GM12878 (cell line): ENCODE measurements around the gene ARHGAP6. TPM values are rescaled to one million over a fixed set of nuclear protein-coding genes. Genes with fewer than 3 reads are reported as not detected.

Source experiments
- ATAC-seq: fragments of 200-7000 bp; cut with Tn5 transposase; 3 replicates; pipeline ENCODE4 v1.9.1; 2020; ENCODE audit warnings: mild to moderate bottlenecking, moderate library complexity
- BruUV-seq: library from RNA; stranded (reverse); fragments of 400-500 nt; replicated peaks from 2 replicates; lab custom pipeline; 2021; lab: Mats Ljungman, UMichigan
- CTCF ChIA-PET: fragments of 300-600 bp; sonication (Branson Sonifier 250); formaldehyde crosslinking; extraction: SDS; loops from one replicate; lab custom pipeline; 2021; ENCODE audit warnings: inconsistent platforms; lab: Yijun Ruan, JAX
- POLR2A ChIA-PET: fragments of 350-600 bp; formaldehyde crosslinking; extraction: SDS; loops from one replicate; lab custom pipeline; 2021; ENCODE audit warnings: inconsistent platforms; lab: Charles Lee
- RAD21 ChIA-PET: fragments of 300-600 bp; sonication (Branson Sonifier 250); formaldehyde crosslinking; loops from one replicate; lab custom pipeline; 2023; ENCODE audit warnings: antibody characterized with exemption; ENCODE audit not compliant: unreplicated experiment; lab: Charles Lee
- SMC1A ChIA-PET: fragments of 300-600 bp; sonication (Branson Sonifier 250); formaldehyde crosslinking; loops from one replicate; lab custom pipeline; 2023; ENCODE audit not compliant: unreplicated experiment, uncharacterized antibody; lab: Charles Lee
- DNase-seq: peaks from one replicate; pipeline ENCODE4 v3.0.0-alpha.2; 2011; ENCODE audit warnings: low read depth, low spot score
- FAIRE-seq: peaks from 3 replicates; lab custom pipeline; 2011; peaks lifted over from hg19 to GRCh38; lab: Jason Lieb, UNC
- H2AFZ ChIP-seq: 2 replicates; pipeline ENCODE4 v1.6.0; 2011; ENCODE audit warnings: low read depth, low read length, control low read depth; ENCODE audit not compliant: control insufficient read depth
- H3K27ac ChIP-seq: 2 replicates; pipeline ENCODE4 v1.5.1; 2011; ENCODE audit warnings: control low read depth; ENCODE audit not compliant: control insufficient read depth, insufficient read depth
- H3K27me3 ChIP-seq, 2 experiments: replicated peaks in 1 of 2; 2 replicates each; pipeline versions ENCODE4 v1.6.0 to v1.6.1; 2011; ENCODE audit warnings: low read length in 1 of 2; ENCODE audit not compliant: control insufficient read depth in 2 of 2, insufficient read depth in 2 of 2
- H3K36me3 ChIP-seq, 2 experiments: 2 replicates each; pipeline ENCODE4 v1.5.1; 2011; ENCODE audit warnings: low read length in 1 of 2; ENCODE audit not compliant: control insufficient read depth in 2 of 2, insufficient read depth in 2 of 2
- H3K4me1 ChIP-seq: 2 replicates; pipeline ENCODE4 v1.6.1; 2011; ENCODE audit warnings: mild to moderate bottlenecking, low read length, moderate library complexity, mixed read lengths; ENCODE audit not compliant: control insufficient read depth, insufficient read depth
- H3K4me2 ChIP-seq: 2 replicates; pipeline ENCODE4 v1.6.0; 2011; ENCODE audit warnings: control low read depth; ENCODE audit not compliant: control insufficient read depth, insufficient read depth
- H3K4me3 ChIP-seq: fragments of 200-600 bp; sonication (generic); 2 replicates; pipeline ENCODE4 v1.5.1; 2016
- H3K79me2 ChIP-seq: 2 replicates; pipeline ENCODE4 v1.6.0; 2011; ENCODE audit warnings: low read length; ENCODE audit not compliant: control insufficient read depth, insufficient read depth
- H3K9ac ChIP-seq: 2 replicates; pipeline ENCODE4 v1.8.0; 2011; ENCODE audit warnings: low read length, control low read depth, mixed read lengths; ENCODE audit not compliant: control insufficient read depth, insufficient read depth
- H3K9me3 ChIP-seq: replicated peaks from 3 replicates; pipeline ENCODE4 v1.5.1; 2011; ENCODE audit warnings: mild to moderate bottlenecking, low read length; ENCODE audit not compliant: control insufficient read depth, insufficient read depth
- H4K20me1 ChIP-seq: 2 replicates; pipeline ENCODE4 v1.6.0; 2011; ENCODE audit not compliant: control insufficient read depth, insufficient read depth
- EP300 ChIP-seq, 2 experiments: fragments of 150-350 bp in 1 of 2; IDR thresholded peaks; 2 replicates each; pipeline ENCODE4 v1.6.1; 2011 to 2012; ENCODE audit warnings: low read depth in 2 of 2, low read length in 2 of 2, borderline replicate concordance in 1 of 2, improper control_type of control experiment in 1 of 2, inconsistent platforms in 1 of 2; ENCODE audit not compliant: control insufficient read depth in 1 of 2
- ETV6 ChIP-seq, 2 experiments: fragments of 450-650 bp in 1 of 2; IDR thresholded peaks in 1 of 2; conservative IDR thresholded peaks in 1 of 2; 2 replicates each; pipeline ENCODE4 v1.6.1; 2014; ENCODE audit warnings: antibody characterized with exemption in 1 of 2, borderline replicate concordance in 1 of 2, low read depth in 1 of 2, mild to moderate bottlenecking in 1 of 2, moderate library complexity in 1 of 2
- EZH2 ChIP-seq: IDR thresholded peaks from 2 replicates; pipeline ENCODE4 v1.6.1; 2012; ENCODE audit warnings: low read depth, mild to moderate bottlenecking, control low read depth, inconsistent platforms, low read length, borderline replicate concordance; ENCODE audit not compliant: control insufficient read depth
- FOS ChIP-seq: IDR thresholded peaks from 3 replicates; pipeline ENCODE4 v1.6.1; 2011; ENCODE audit warnings: borderline replicate concordance; ENCODE audit not compliant: insufficient read length; ENCODE audit errors: extremely low read depth
- STAT1 ChIP-seq: fragments of 450-650 bp; conservative IDR thresholded peaks from 2 replicates; pipeline ENCODE4 v1.6.1; 2014; ENCODE audit warnings: antibody characterized with exemption, mild to moderate bottlenecking
- SUZ12 ChIP-seq: fragments of 200-600 bp; sonication (generic); IDR thresholded peaks from one replicate; pipeline ENCODE4 v1.6.1; 2018; ENCODE audit warnings: antibody characterized with exemption, mild to moderate bottlenecking; ENCODE audit not compliant: unreplicated experiment
- WGBS: methylation state at CpG from one replicate; pipeline ENCODE4 v1.1.6; 2016; ENCODE audit warnings: low lambda C conversion rate; ENCODE audit not compliant: insufficient replicate concordance, insufficient coverage; ENCODE audit errors: missing lambda C conversion rate; 5-methylcytosine and 5-hydroxymethylcytosine counted together
- in situ Hi-C: fragments of 300-500 bp; cut with MboI; formaldehyde crosslinking; loops from 9 replicates; pipeline ENCODE4 v1.14.3; 2018; ENCODE audit warnings: mixed read lengths
- intact Hi-C: fragments of 100-400 bp; cut with micrococcal nuclease; formaldehyde crosslinking; loops from one replicate; pipeline ENCODE4 v1.14.2; 2022; ENCODE audit not compliant: unreplicated experiment
- polyA plus RNA-seq, 11 experiments: library from polyadenylated mRNA; depleted of rRNA in 4 of 11; unstranded in 6 of 11; stranded (reverse) in 5 of 11; fragments of >200 nt; fragmentation: Nextera tagmentation in 4 of 11; fragmentation: Illumina TruSeq in 1 of 11; extraction: Ambion mirVana in 4 of 11; extraction: Trizol in 1 of 11; gene quantifications; 1 replicate in 1 of 11; 2 replicates in 10 of 11; pipeline versions ENCODE4 v1.2.1 to v1.2.3, GENCODE V29; 2011 to 2016; ENCODE audit warnings: inconsistent platforms in 2 of 11, missing spikeins in 2 of 11, low read depth in 1 of 11
- total RNA-seq, 4 experiments: library from RNA; depleted of rRNA in 3 of 4; stranded (reverse); fragments of >200 nt in 3 of 4; fragmentation: Illumina TruSeq in 1 of 4; extraction: Trizol in 1 of 4; gene quantifications; 2 replicates each; pipeline versions ENCODE4 v1.2.1 to v1.2.3, GENCODE V29; 2013 to 2021
- TF ChIP-seq, protein P1 (sequence below): fragments of 450-650 bp; IDR thresholded peaks from 2 replicates; pipeline ENCODE4 v1.6.1; 2016; ENCODE audit warnings: mild to moderate bottlenecking, moderate library complexity, borderline replicate concordance
- TF ChIP-seq, protein P2 (sequence below): fragments of 450-650 bp; IDR thresholded peaks from 2 replicates; pipeline ENCODE4 v1.6.1; 2016; ENCODE audit warnings: mild to moderate bottlenecking

Gene ARHGAP6
- total and polyA plus RNA-seq, 10 of the 15 experiments (the other 5 are each of a cell fraction or from before 2014, with no cell fraction given) = 0.20 to 1.8 (median 0.76) TPM

DNA sequence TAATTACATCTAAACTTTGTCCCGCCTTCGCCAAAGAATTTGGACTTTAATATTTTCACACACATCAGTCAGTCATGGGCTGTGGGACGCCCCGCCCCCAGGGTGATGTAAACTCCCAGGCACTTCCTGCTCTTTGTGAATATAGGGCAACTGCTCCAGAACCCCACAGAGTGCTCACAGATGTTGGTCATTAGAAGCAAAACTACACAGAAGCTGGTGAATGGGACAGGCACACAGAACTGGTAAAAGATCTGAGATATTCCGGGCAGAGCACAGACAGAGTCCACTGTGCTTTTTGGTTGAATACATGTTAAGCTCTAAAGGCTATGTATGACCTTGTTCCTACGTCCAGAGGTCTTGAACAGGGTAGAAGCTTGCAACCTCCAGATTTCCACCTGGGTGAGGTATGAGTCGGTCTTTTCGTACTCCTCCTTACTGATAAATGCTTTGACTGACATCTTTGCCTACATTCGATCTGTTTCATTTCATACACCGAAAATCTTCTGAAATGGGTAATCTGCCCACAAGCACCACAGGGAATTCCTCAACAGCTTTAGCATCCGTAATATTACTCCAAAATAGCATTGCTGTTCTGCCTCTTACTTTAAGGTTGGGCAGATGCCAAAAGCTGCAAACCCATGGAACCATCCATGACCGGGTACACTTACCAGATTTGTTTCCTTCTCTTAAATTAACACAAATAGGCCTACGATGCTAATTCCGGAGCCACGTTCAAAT, 227.9 kb downstream of the ARHGAP6 start:
- TF ChIP-seq FOS (no peak), SUZ12 (no peak), ETV6 (conservative IDR thresholded peaks at IDR 0.05 in 1 of 2, IDR thresholded peaks at IDR 0.05 in 1 of 2; ENCODE audit: borderline replicate concordance in 1 of 2, low read depth in 1 of 2) (no peak)
- TF ChIP-seq, all 136 proteins: peak for 0
- no TSS peak for BruUV-seq
- in situ Hi-C loops = no loop called here
- no peaks in the 10 kb centered on the region for H3K4me1 ChIP-seq
- no peak overlapping the region for H3K9ac ChIP-seq
- SMC1A ChIA-PET = interaction anchor here (0.7 to 1.2 kb wide), 2 partner anchors 14 to 67 kb away, joined by 3 to 4 read pairs; no protein-coding TSS in a partner anchor
- POLR2A ChIA-PET = interaction anchor here (0.6 kb wide), 1 partner anchor 12 kb away, joined by 3 read pairs; no protein-coding TSS in a partner anchor
- no peaks in the 10 kb centered on the region for H3K36me3 ChIP-seq
- no peak overlapping the region for H3K27ac ChIP-seq
- CTCF ChIA-PET = interaction anchor here (0.7 to 1.0 kb wide), 2 partner anchors 13 to 14 kb away, joined by 3 read pairs; no protein-coding TSS in a partner anchor
- H3K79me2 ChIP-seq = no peaks in the 10 kb centered on the region
- no peaks in the 10 kb centered on the region for H4K20me1 ChIP-seq
- intact Hi-C loops = no loop called here
- no peak overlapping the region for H3K4me3 ChIP-seq
- H3K27me3 ChIP-seq = no peaks in the 10 kb centered on the region; a peak in 1 of 4 replicates
- no peak overlapping the region for H2AFZ ChIP-seq
- no peak overlapping the region for H3K4me2 ChIP-seq
- DNase-seq = no peak
- peak; percentile 52 for ATAC-seq
- no peak for FAIRE-seq
- no peaks in the 10 kb centered on the region for H3K9me3 ChIP-seq
- RAD21 ChIA-PET = interaction anchor here (1.1 to 1.4 kb wide), 2 partner anchors 14 to 56 kb away, joined by 3 to 4 read pairs; no protein-coding TSS in a partner anchor
- WGBS = 34% methylated on average over 15 of the region's 15 CpGs

DNA sequence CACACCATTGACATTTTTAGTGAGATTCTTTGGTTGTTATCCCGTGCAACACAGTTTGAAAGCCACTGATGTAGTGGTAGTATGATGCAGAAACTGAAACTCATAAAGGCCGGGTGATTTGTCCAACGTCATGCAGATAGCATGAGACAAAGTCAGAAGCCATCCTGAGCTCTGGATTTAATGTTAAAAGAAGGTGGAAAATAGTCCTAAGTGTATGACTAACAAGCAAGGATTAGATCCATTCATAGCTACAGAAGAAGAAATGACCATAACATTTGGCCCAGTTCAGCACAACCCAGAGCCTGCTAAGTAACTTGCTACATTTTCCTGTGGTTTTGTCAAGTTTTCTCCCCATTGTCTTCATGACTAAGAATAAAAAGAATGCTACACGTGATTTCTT, 230.2 kb downstream of the ARHGAP6 start:
- in situ Hi-C loops (no loop called here), intact Hi-C loops (no loop called here)
- Histone ChIP-seq H3K4me2 (no peak overlapping the region), H2AFZ (no peak overlapping the region), H3K36me3 (no peaks in the 10 kb centered on the region), H3K9ac (no peak overlapping the region), H4K20me1 (no peaks in the 10 kb centered on the region), H3K4me3 (no peak overlapping the region), H3K9me3 (no peaks in the 10 kb centered on the region), H3K27me3 (no peaks in the 10 kb centered on the region; a peak in 1 of 4 replicates), H3K4me1 (no peaks in the 10 kb centered on the region), H3K79me2 (no peaks in the 10 kb centered on the region), H3K27ac (no peak overlapping the region)
- ChIA-PET RAD21 (no interaction called here), CTCF (interaction anchor here (1.3 to 1.6 kb wide), 3 partner anchors 12 to 54 kb away, joined by 3 to 5 read pairs (median 3); no protein-coding TSS in a partner anchor), POLR2A (no interaction called here), SMC1A (interaction anchor here (1.3 kb wide), 1 partner anchor 54 kb away, joined by 5 read pairs; no protein-coding TSS in a partner anchor)
- BruUV-seq = no TSS peak
- DNase-seq = no peak
- peak; percentile 45; the same call in 2 of the 3 replicates for ATAC-seq
- WGBS = 1% methylated on average over 4 of the region's 4 CpGs
- FAIRE-seq = no peak
- TF ChIP-seq, protein P1, sequence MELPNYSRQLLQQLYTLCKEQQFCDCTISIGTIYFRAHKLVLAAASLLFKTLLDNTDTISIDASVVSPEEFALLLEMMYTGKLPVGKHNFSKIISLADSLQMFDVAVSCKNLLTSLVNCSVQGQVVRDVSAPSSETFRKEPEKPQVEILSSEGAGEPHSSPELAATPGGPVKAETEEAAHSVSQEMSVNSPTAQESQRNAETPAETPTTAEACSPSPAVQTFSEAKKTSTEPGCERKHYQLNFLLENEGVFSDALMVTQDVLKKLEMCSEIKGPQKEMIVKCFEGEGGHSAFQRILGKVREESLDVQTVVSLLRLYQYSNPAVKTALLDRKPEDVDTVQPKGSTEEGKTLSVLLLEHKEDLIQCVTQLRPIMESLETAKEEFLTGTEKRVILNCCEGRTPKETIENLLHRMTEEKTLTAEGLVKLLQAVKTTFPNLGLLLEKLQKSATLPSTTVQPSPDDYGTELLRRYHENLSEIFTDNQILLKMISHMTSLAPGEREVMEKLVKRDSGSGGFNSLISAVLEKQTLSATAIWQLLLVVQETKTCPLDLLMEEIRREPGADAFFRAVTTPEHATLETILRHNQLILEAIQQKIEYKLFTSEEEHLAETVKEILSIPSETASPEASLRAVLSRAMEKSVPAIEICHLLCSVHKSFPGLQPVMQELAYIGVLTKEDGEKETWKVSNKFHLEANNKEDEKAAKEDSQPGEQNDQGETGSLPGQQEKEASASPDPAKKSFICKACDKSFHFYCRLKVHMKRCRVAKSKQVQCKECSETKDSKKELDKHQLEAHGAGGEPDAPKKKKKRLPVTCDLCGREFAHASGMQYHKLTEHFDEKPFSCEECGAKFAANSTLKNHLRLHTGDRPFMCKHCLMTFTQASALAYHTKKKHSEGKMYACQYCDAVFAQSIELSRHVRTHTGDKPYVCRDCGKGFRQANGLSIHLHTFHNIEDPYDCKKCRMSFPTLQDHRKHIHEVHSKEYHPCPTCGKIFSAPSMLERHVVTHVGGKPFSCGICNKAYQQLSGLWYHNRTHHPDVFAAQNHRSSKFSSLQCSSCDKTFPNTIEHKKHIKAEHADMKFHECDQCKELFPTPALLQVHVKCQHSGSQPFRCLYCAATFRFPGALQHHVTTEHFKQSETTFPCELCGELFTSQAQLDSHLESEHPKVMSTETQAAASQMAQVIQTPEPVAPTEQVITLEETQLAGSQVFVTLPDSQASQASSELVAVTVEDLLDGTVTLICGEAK = no peak
- TF ChIP-seq EP300 (IDR thresholded peaks at IDR 0.05; ENCODE audit: borderline replicate concordance in 1 of 2, control insufficient read depth in 1 of 2, low read depth in 2 of 2, low read length in 2 of 2) (no peak), STAT1 (no peak), EZH2 (no peak)
- TF ChIP-seq, protein P2, sequence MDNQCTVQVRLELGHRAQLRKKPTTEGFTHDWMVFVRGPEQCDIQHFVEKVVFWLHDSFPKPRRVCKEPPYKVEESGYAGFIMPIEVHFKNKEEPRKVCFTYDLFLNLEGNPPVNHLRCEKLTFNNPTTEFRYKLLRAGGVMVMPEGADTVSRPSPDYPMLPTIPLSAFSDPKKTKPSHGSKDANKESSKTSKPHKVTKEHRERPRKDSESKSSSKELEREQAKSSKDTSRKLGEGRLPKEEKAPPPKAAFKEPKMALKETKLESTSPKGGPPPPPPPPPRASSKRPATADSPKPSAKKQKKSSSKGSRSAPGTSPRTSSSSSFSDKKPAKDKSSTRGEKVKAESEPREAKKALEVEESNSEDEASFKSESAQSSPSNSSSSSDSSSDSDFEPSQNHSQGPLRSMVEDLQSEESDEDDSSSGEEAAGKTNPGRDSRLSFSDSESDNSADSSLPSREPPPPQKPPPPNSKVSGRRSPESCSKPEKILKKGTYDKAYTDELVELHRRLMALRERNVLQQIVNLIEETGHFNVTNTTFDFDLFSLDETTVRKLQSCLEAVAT = no peak
